K562 (cell line): ENCODE measurements around the gene CLASP2. TPM values are rescaled to one million over a fixed set of nuclear protein-coding genes. Genes with fewer than 3 reads are reported as not detected.
A peak's percentile ranks its signal among the peaks of the same experiment; 100 is the strongest.

Source experiments
- ATAC-seq: fragments of 200-7000 bp; cut with Tn5 transposase; 3 replicates; pipeline ENCODE4 v1.9.1; 2020; ENCODE audit warnings: moderate library complexity
- BruUV-seq: library from RNA; stranded (reverse); fragments of 400-500 nt; replicated peaks from 2 replicates; lab custom pipeline; 2021; lab: Mats Ljungman, UMichigan
- CTCF ChIA-PET: fragments of 300-600 bp; formaldehyde crosslinking; extraction: SDS; loops from one replicate; lab custom pipeline; 2021; ENCODE audit warnings: low intra/inter-chr PET ratio; lab: Yijun Ruan, JAX
- POLR2A ChIA-PET: fragments of 300-600, 350-650 bp; sonication (Branson Sonifier 250); formaldehyde crosslinking; extraction: SDS; loops from one replicate; lab custom pipeline; 2021; ENCODE audit warnings: antibody characterized with exemption, inconsistent platforms; lab: Yijun Ruan, JAX
- DNase-seq, 4 experiments: peaks; one replicate each; pipeline versions ENCODE4 v3.0.0 to v3.0.0-alpha.2; 2011 to 2018; ENCODE audit warnings: low spot score in 3 of 4, mixed read lengths in 3 of 4; ENCODE audit errors: extremely low read depth in 1 of 4
- FAIRE-seq: peaks from 2 replicates; lab custom pipeline; 2011; peaks lifted over from hg19 to GRCh38; lab: Jason Lieb, UNC
- H2AFZ ChIP-seq: 2 replicates; pipeline ENCODE4 v1.6.0; 2011; ENCODE audit warnings: low read depth, low read length, control low read depth, inconsistent platforms
- H3K27ac ChIP-seq: fragments of 200-600 bp; 3 replicates; pipeline ENCODE4 v1.8.0; 2011; ENCODE audit warnings: low read depth, mild to moderate bottlenecking, control low read depth, inconsistent platforms, low read length, moderate library complexity, mixed read lengths; ENCODE audit errors: extremely low read depth
- H3K27me3 ChIP-seq, 2 experiments: fragments of 300-600 bp in 1 of 2; 2 replicates in 1 of 2; 3 replicates in 1 of 2; pipeline versions ENCODE4 v1.6.0 to v1.8.0; 2011; ENCODE audit warnings: inconsistent platforms in 2 of 2, low read length in 2 of 2, mild to moderate bottlenecking in 1 of 2, mixed read lengths in 1 of 2, moderate library complexity in 1 of 2; ENCODE audit not compliant: control insufficient read depth in 2 of 2, insufficient read depth in 2 of 2
- H3K36me3 ChIP-seq: fragments of 300-600 bp; 3 replicates; pipeline ENCODE4 v1.8.0; 2011; ENCODE audit warnings: mild to moderate bottlenecking, low read length, inconsistent platforms; ENCODE audit not compliant: control insufficient read depth, insufficient read depth
- H3K4me1 ChIP-seq, 2 experiments: fragments of 200-600 bp in 1 of 2; replicated peaks in 1 of 2; 2 replicates in 1 of 2; 3 replicates in 1 of 2; pipeline versions ENCODE4 v1.5.1 to v1.8.0; 2011; ENCODE audit warnings: inconsistent platforms in 2 of 2, low read length in 2 of 2, mild to moderate bottlenecking in 1 of 2, mixed read lengths in 1 of 2, moderate library complexity in 1 of 2; ENCODE audit not compliant: control insufficient read depth in 2 of 2, insufficient read depth in 2 of 2
- H3K4me2 ChIP-seq: 2 replicates; pipeline ENCODE4 v1.6.1; 2011; ENCODE audit warnings: low read length, control low read depth, inconsistent platforms, mixed read lengths; ENCODE audit not compliant: insufficient read depth
- H3K4me3 ChIP-seq: fragments of 200-600 bp; sonication (generic), shearing (Covaris generic); 2 replicates; pipeline ENCODE4 v1.5.1; 2016; ENCODE audit warnings: control low read depth, inconsistent platforms
- H3K79me2 ChIP-seq: fragments of 200-600 bp; 3 replicates; pipeline ENCODE4 v1.8.0; 2011; ENCODE audit warnings: low read length, inconsistent platforms; ENCODE audit not compliant: control insufficient read depth, insufficient read depth
- H3K9ac ChIP-seq, 2 experiments: 2 replicates each; pipeline versions ENCODE4 v1.6.0 to v1.6.1; 2011; ENCODE audit warnings: low read depth in 2 of 2, low read length in 2 of 2, control low read depth in 1 of 2, inconsistent platforms in 1 of 2, mild to moderate bottlenecking in 1 of 2, mixed read lengths in 1 of 2; ENCODE audit not compliant: insufficient read depth in 1 of 2
- H3K9me1 ChIP-seq: one replicate; pipeline ENCODE4 v1.6.0; 2011; ENCODE audit warnings: inconsistent platforms, mild to moderate bottlenecking, low read length, moderate library complexity; ENCODE audit not compliant: control insufficient read depth, insufficient read depth
- H3K9me3 ChIP-seq: replicated peaks from 2 replicates; pipeline ENCODE4 v1.5.1; 2011; ENCODE audit warnings: low read depth, low read length, inconsistent platforms; ENCODE audit not compliant: control insufficient read depth, insufficient read depth
- H4K20me1 ChIP-seq: replicated peaks from 2 replicates; pipeline ENCODE4 v1.6.1; 2011; ENCODE audit warnings: low read length, inconsistent platforms, mixed read lengths; ENCODE audit not compliant: control insufficient read depth, insufficient read depth
- NFE2 ChIP-seq: IDR thresholded peaks from 2 replicates; pipeline ENCODE4 v1.6.1; 2014; ENCODE audit warnings: antibody characterized with exemption, low read depth
- POLR2A ChIP-seq: fragments of 450-650 bp; conservative IDR thresholded peaks from 2 replicates; pipeline ENCODE4 v1.6.1; 2016
- ZNF217 ChIP-seq: sonication (generic); formaldehyde crosslinking; IDR thresholded peaks from 2 replicates; pipeline ENCODE4 v1.8.0; 2022; ENCODE audit warnings: mild to moderate bottlenecking, missing genetic modification reagents
- ZNF764 ChIP-seq: fragments of 250-450 bp; sonication (Bioruptor Pico); IDR thresholded peaks from 2 replicates; pipeline ENCODE4 v1.4.0; 2020; ENCODE audit warnings: low read depth, mild to moderate bottlenecking, moderate library complexity
- WGBS: fragments of 100-300 bp; shearing (Covaris generic); methylation state at CpG from one replicate; pipeline ENCODE4 v1.1.6; 2016; ENCODE audit warnings: low coverage, mixed read lengths; ENCODE audit not compliant: insufficient coverage; ENCODE audit errors: missing lambda C conversion rate; 5-methylcytosine and 5-hydroxymethylcytosine counted together
- in situ Hi-C: fragments of 300-500 bp; cut with MboI; formaldehyde crosslinking; loops from 4 replicates; pipeline ENCODE4 v1.15.0; 2018; ENCODE audit warnings: inconsistent platforms, mixed read lengths
- intact Hi-C: fragments of 100-400 bp; cut with micrococcal nuclease; formaldehyde crosslinking; loops from 2 replicates; pipeline ENCODE4 v1.14.2; 2022
- polyA plus RNA-seq, 8 experiments: library from polyadenylated mRNA; depleted of rRNA in 4 of 8; stranded (reverse) in 5 of 8; unstranded in 3 of 8; fragments of >200 nt; fragmentation: Nextera tagmentation in 2 of 8; fragmentation: Illumina TruSeq in 1 of 8; extraction: Ambion mirVana in 2 of 8; extraction: Trizol in 1 of 8; gene quantifications; 2 replicates each; pipeline versions ENCODE4 v1.2.1 to v1.2.3, GENCODE V29; 2011 to 2014; ENCODE audit warnings: inconsistent platforms in 1 of 8, missing spikeins in 1 of 8
- total RNA-seq, 7 experiments: library from RNA; depleted of rRNA in 6 of 7; stranded (reverse); fragments of >200 nt in 6 of 7; fragmentation: Illumina TruSeq in 2 of 7; extraction: Trizol in 2 of 7; gene quantifications; 2 replicates each; pipeline versions ENCODE4 v1.2.1 to v1.2.3, GENCODE V29; 2011 to 2021; ENCODE audit warnings: low replicate concordance in 1 of 7
- TF ChIP-seq, protein P1 (sequence below): IDR thresholded peaks from 3 replicates; pipeline ENCODE4 v1.6.1; 2011; ENCODE audit warnings: borderline replicate concordance, mild to moderate bottlenecking, moderate library complexity; ENCODE audit not compliant: insufficient read length; ENCODE audit errors: extremely low read depth
- TF ChIP-seq, protein P2 (sequence below): fragments of 450-650 bp; formaldehyde crosslinking; IDR thresholded peaks from 2 replicates; pipeline ENCODE4 v1.4.0; 2020; ENCODE audit warnings: mild to moderate bottlenecking, moderate library complexity

Gene CLASP2
- total and polyA plus RNA-seq, 9 of the 15 experiments (the other 6 are each of a cell fraction or from before 2014, with no cell fraction given): 13.5 to 107 (median 71.8) TPM

DNA sequence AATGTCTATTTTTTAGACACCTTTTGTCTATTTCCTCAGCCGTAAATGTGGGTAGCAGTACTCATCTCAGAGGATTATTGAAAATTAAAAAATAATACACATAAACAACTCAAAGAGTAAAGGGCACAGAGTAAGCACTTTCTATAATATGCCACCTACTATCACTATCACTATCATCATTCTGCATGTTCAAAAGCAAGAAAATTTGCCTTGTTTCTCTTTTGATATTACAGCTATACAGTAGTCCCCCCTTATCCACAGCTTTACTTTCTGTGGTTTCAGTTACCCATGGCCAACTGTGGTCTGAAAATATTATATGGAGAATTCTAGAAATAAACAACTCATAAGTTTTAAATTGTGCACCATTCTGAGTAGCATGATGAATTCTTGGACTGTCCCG, 27.7 kb downstream of the CLASP2 start (continued):
- TF ChIP-seq, protein P1, sequence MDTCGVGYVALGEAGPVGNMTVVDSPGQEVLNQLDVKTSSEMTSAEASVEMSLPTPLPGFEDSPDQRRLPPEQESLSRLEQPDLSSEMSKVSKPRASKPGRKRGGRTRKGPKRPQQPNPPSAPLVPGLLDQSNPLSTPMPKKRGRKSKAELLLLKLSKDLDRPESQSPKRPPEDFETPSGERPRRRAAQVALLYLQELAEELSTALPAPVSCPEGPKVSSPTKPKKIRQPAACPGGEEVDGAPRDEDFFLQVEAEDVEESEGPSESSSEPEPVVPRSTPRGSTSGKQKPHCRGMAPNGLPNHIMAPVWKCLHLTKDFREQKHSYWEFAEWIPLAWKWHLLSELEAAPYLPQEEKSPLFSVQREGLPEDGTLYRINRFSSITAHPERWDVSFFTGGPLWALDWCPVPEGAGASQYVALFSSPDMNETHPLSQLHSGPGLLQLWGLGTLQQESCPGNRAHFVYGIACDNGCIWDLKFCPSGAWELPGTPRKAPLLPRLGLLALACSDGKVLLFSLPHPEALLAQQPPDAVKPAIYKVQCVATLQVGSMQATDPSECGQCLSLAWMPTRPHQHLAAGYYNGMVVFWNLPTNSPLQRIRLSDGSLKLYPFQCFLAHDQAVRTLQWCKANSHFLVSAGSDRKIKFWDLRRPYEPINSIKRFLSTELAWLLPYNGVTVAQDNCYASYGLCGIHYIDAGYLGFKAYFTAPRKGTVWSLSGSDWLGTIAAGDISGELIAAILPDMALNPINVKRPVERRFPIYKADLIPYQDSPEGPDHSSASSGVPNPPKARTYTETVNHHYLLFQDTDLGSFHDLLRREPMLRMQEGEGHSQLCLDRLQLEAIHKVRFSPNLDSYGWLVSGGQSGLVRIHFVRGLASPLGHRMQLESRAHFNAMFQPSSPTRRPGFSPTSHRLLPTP: no peak
- TF ChIP-seq, protein P2, sequence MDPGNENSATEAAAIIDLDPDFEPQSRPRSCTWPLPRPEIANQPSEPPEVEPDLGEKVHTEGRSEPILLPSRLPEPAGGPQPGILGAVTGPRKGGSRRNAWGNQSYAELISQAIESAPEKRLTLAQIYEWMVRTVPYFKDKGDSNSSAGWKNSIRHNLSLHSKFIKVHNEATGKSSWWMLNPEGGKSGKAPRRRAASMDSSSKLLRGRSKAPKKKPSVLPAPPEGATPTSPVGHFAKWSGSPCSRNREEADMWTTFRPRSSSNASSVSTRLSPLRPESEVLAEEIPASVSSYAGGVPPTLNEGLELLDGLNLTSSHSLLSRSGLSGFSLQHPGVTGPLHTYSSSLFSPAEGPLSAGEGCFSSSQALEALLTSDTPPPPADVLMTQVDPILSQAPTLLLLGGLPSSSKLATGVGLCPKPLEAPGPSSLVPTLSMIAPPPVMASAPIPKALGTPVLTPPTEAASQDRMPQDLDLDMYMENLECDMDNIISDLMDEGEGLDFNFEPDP (CRISPR knock-in tag): no peak
- TF ChIP-seq, all 486 proteins: peak for 0

DNA sequence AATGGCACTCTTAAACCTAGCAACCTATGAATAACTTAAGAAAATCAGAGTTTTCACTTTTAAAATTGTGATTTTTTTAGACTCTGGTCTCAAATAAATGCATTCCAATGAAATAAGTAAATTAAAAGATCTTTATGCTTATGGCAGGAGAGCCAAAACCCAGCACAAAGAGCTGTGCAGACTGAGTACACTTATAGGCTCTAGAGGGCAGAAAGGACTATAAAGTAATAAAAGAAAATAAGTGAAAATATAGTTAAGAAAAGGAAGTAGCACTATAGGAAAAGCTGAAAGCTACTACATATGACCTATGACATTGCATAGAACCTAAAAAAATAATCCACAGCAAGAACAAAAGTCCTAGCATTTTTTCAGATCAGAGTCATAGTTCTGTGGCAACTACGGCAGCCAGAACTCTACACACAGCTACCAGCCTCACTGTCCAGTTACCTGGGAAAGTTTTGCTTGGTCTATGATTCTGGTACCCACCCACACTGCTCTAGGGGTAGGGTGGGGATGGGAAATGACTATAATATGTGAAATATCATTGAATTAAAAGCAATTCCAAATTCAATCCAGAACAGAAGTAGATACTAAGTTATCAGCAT, 30.5 kb downstream of the CLASP2 start:
- intact Hi-C loops: no loop called here
- Histone ChIP-seq H3K27ac (no peak overlapping the region), H2AFZ (no peak overlapping the region), H3K4me2 (no peak overlapping the region), H3K9me1 (no peaks in the 10 kb centered on the region), H3K27me3 (no peaks in the 10 kb centered on the region), H3K36me3 (peaks cover 55% of the 10 kb centered on the region; the same call in 2 of the 3 replicates), H3K79me2 (peaks cover 8% of the 10 kb centered on the region; the same call in 1 of the 3 replicates), H3K4me3 (no peak overlapping the region), H3K9me3 (no peaks in the 10 kb centered on the region), H3K4me1 (no peaks in the 10 kb centered on the region), H4K20me1 (no peaks in the 10 kb centered on the region), H3K9ac (no peak overlapping the region)
- FAIRE-seq (no peak), DNase-seq (no peak), ATAC-seq (peak; percentile 51)
- CTCF ChIA-PET: interaction anchor here (0.6 kb wide), 1 partner anchor 64 kb away, joined by 3 read pairs; no protein-coding TSS in a partner anchor
- WGBS: 97% methylated on average over 1 of the region's 1 CpG
- TF ChIP-seq ZNF764 (CRISPR knock-in tag) (no peak), ZNF217 (CRISPR knock-in tag) (no peak), NFE2 (no peak), POLR2A (no peak)
- BruUV-seq: no TSS peak
- in situ Hi-C loops: no loop called here
- POLR2A ChIA-PET: no interaction called here
